HG03432 (cell line): ENCODE data around the gene NETO1.

ENCODE experiments used
- ATAC-seq: cut with Tn5 transposase; IDR thresholded peaks from one replicate; pipeline ENCODE4 v1.9.1; 2021; ENCODE audit warnings: mild to moderate bottlenecking, moderate library complexity; ENCODE audit not compliant: unreplicated experiment

Gene NETO1

GRCh38 chr18:72738136-72738535 lies 129.7 kb downstream of the NETO1 start:
- no peak for ATAC-seq

DNA sequence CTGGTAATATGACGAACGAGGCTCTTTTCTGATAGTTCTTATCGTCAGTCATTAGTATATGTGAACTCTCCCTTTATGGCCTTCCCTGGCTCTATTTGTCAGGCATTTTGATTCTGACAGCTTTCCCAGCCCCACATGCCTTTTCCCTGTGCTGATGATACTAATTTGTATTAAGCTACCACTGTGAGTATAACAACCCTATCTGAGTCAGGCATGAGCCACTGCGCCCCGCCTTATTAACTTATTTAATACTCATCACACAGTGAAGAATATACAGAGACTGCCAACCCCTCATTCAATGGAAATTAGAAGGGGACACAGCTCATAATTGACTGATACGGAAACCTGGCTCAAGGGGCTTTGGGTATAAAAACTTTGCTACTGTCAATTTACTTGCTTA lies 140.0 kb downstream of the NETO1 start:
- ATAC-seq: no peak

- ATAC-seq: no peak
Measured at GRCh38 chr18:72727038-72727655, 140.6 kb downstream of the NETO1 start.

GRCh38 chr18:72726201-72726600 lies 141.6 kb downstream of the NETO1 start:
- ATAC-seq: no peak

DNA sequence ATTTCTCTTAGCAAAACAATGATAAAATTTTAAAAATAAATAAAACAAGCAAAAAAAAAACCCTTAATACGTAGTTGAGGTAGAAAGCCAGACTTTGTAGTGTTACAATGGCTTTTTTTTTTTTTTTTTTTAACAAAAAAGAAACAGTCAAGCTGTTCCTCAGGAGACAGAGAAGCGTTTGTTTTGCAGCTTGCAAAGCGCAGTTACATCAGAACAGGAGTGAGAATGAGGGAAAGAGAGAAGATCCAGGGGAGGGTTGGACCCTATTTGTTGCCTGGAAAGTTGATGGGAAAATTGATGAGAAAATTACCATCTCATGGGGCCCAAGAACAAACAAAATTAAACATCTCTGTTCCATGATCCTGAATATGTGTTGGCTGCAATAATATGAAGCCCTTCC lies 146.5 kb downstream of the NETO1 start:
- no peak for ATAC-seq

- no peak for ATAC-seq
Measured at GRCh38 chr18:72720116-72720515, 147.7 kb downstream of the NETO1 start.

DNA sequence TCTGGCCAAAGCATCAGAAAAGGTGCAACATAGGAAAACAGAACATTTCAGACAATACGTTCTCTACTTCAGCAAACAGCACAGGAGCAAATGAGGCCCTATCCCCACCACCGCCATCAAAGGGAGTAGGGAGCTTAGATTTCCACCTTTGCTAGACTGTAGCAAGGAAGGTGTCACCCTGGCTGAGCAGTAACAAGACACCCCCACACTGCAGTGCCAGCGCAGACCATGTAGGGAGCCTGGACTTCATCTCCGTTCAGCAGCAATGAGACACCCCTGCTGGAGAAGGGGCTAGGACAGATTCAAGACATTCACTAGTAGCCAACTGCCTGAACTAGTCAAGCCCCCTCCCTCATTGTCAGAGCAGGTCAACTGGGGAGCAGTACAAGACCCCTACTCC lies 163.6 kb downstream of the NETO1 start:
- no peak for ATAC-seq

DNA sequence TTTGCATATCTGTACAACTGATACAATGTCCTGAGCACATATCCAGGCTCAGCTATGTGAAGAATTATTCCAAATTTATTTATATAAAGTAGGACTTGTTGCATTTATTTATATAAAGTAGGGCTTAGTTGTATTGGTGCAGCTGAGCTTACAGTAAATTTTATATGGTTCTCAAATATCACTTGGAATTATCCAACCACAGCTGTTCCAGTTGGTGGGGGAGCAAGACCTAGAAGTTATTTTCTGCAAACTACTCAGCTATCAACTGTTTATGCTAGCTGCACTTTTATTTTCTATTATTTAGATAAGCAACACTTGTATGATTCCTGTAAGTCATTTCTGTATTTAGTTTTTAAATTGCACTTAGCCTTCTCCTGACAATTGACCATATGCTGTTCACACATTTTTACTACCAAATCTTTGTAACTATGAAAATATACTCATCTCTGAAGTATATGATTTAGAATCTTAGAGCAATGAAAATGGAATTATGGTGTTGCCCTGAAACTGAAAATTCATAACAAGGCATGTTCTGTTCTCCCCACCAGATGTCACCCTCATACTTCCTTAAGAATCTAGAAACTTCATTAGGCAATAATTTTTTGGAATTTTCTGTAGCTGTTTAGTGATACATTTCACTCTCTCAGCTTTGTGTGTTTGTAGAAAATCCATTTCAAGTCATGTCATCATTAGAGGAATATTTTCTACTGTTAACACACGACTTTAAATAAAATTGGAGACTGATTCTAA lies 166.7 kb downstream of the NETO1 start:
- ATAC-seq: no peak

GRCh38 chr18:72697706-72698105 lies 170.1 kb downstream of the NETO1 start:
- no peak for ATAC-seq

DNA sequence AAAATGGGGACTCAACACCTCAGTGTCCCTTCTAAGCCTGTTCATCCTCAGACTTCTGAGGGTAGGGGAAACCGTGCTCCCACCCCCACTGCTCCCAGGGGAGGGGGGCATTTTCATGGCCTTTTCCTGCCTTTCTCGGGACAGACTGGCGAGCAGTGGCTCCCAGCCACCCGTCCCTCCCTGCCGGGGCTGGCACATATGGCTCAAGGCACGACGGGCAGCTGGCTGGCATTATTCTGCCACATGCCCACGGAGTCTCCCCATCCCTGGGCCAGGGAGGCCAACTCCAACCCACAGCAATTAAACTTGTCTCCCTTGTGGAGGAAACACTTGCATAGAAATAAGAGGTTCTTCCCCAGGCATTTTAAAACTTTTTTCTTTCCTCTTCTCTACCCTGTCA lies 175.2 kb downstream of the NETO1 start:
- ATAC-seq: no peak
